ENCODE measurements around the gene ABHD11.

Gene ABHD11

GRCh38 chr7:73740771-73741170 is 2.2 kb upstream of the ABHD11 start:
- Histone ChIP-seq H3K9ac (ENCODE audit: low read length) (no peak overlapping the region), H3K4me1 (ENCODE audit: control insufficient read depth, insufficient read depth, low read length) (peaks cover 56% of the 10 kb centered on the region), H3K27me3 (ENCODE audit: control insufficient read depth, insufficient read depth, low read length) (no peaks in the 10 kb centered on the region), H3K4me3 (ENCODE audit: low read length) (no peak overlapping the region), H3K36me3 (ENCODE audit: control insufficient read depth, insufficient read depth, low read length) (peaks cover 5% of the 10 kb centered on the region), H3K9me3 (ENCODE audit: control insufficient read depth, low read length) (no peaks in the 10 kb centered on the region)

DNA sequence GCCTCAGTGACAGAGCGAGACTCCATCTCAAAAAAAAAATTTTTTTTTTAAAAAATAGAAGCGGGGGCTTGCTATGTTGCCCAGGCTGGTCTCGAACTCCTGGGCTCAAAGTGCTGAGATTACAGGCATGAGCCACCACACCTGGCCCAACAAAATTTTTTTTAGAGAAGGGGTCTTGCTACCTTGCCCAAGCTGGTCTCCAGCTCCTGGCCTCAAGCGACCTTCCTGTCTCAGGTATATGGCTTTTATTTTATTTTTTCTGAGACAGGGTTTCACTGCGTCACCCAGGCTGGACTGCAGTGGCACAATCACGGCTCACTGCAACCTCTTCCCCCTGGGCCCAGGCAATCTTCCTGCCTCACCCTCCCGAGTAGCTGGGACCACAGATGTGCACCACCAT is 1.6 kb upstream of the ABHD11 start:
- Histone ChIP-seq H3K36me3 (ENCODE audit: control insufficient read depth, insufficient read depth, low read length) (peaks cover 7% of the 10 kb centered on the region), H3K27me3 (ENCODE audit: control insufficient read depth, insufficient read depth, low read length) (no peaks in the 10 kb centered on the region), H3K9ac (ENCODE audit: low read length) (no peak overlapping the region), H3K4me1 (ENCODE audit: control insufficient read depth, insufficient read depth, low read length) (peaks cover 62% of the 10 kb centered on the region), H3K4me3 (ENCODE audit: low read length) (no peak overlapping the region), H3K9me3 (ENCODE audit: control insufficient read depth, low read length) (no peaks in the 10 kb centered on the region)

- Histone ChIP-seq H3K4me3 (ENCODE audit: low read length) (peak overlapping the region; percentile 71), H3K9ac (ENCODE audit: low read length) (peak overlapping the region; percentile 99), H3K36me3 (ENCODE audit: control insufficient read depth, insufficient read depth, low read length) (peaks cover 7% of the 10 kb centered on the region), H3K9me3 (ENCODE audit: control insufficient read depth, low read length) (no peaks in the 10 kb centered on the region), H3K4me1 (ENCODE audit: control insufficient read depth, insufficient read depth, low read length) (peaks cover 69% of the 10 kb centered on the region), H3K27me3 (ENCODE audit: control insufficient read depth, insufficient read depth, low read length) (no peaks in the 10 kb centered on the region)
Observed at GRCh38 chr7:73739387-73739767, 775 bp upstream of the ABHD11 start.

DNA sequence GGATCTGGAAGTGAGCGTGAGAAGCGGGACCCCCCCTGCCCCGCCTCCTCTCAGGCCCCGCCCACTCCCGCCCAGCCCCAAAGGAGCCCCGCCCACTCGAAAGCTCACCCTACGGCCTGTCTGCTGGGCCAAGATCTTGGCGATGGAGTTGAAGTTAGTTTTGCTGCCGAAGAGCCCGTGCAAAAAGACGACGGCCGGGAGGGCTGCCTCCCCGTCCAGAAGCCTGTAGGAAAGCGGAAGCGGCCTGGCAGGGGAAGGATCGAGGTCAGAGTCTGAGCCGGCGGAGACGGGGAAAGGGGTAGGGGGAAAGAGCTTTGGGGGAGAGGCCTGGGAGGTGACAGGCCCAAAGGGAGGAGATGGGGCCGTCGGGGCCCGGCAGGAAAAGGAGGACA is 386 bp downstream of the ABHD11 start:
- H3K9ac ChIP-seq (ENCODE audit: low read length): peak overlapping the region; percentile 82
- H3K4me1 ChIP-seq (ENCODE audit: control insufficient read depth, insufficient read depth, low read length): peaks cover 60% of the 10 kb centered on the region
- H3K4me3 ChIP-seq (ENCODE audit: low read length): peak overlapping the region; percentile 63
- H3K36me3 ChIP-seq (ENCODE audit: control insufficient read depth, insufficient read depth, low read length): peaks cover 7% of the 10 kb centered on the region
- no peaks in the 10 kb centered on the region for H3K9me3 ChIP-seq (ENCODE audit: control insufficient read depth, low read length)
- H3K27me3 ChIP-seq (ENCODE audit: control insufficient read depth, insufficient read depth, low read length): no peaks in the 10 kb centered on the region

DNA sequence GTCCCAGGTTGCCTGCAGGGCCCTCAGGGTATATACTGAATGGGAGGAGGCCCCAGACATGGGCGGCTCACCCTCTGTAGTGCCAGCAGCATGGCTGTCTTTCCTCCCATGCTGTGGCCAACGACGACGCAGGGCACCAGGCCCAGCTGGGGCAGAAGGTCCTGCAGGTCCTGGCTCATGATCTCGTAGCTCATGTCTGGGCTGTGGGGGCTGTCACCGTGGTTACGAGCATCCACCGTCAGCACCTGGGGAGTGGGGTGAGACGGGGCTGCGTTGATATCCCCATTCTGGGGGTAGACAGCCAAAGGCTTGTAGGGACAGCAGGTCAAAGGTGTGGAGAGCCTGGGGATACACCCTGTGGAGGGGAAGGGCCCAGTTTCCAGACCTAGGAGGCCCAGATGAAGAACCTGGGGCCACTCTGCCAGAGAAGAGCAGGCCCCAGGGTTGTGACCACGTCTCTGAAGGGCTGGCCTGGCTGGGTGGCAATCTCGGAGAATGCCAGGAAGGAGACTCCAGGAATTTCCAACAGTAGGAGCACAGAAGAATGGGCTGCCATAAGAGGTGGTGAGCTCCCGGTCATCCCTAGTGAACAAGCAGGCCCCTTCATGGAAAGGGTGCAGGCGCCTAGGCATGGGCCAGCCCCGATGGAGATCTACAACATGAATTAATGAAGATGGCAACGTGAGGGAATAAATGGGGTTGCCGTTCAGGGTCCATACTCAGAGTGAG is 947 bp downstream of the ABHD11 start:
- H3K4me1 ChIP-seq (ENCODE audit: control insufficient read depth, insufficient read depth, low read length): peaks cover 54% of the 10 kb centered on the region
- H3K36me3 ChIP-seq (ENCODE audit: control insufficient read depth, insufficient read depth, low read length): peaks cover 7% of the 10 kb centered on the region
- peak overlapping the region; percentile 63 for H3K4me3 ChIP-seq (ENCODE audit: low read length)
- H3K27me3 ChIP-seq (ENCODE audit: control insufficient read depth, insufficient read depth, low read length): no peaks in the 10 kb centered on the region
- no peaks in the 10 kb centered on the region for H3K9me3 ChIP-seq (ENCODE audit: control insufficient read depth, low read length)
- H3K9ac ChIP-seq (ENCODE audit: low read length): peak overlapping the region; percentile 82

DNA sequence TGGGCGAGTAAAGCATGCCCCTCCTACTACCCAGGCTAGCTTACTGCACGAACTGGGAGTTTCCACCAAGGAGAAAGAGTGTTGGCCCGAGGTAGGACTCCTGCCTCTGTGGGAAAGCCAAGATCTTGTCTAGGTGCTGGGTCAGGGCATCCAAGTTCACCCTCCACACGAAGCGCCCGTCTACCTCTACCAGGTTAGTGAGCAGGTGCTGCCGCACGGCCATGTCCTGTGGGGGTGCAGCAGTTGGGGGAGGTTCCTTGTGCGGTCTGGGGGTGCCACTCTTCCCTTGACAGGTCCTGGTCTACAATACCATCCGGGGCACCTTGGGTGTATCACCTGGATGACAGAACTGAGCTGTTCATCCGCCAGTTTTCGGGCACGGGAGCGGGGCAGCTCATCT is 1.7 kb downstream of the ABHD11 start:
- H3K27me3 ChIP-seq (ENCODE audit: control insufficient read depth, insufficient read depth, low read length): no peaks in the 10 kb centered on the region
- peaks cover 47% of the 10 kb centered on the region for H3K4me1 ChIP-seq (ENCODE audit: control insufficient read depth, insufficient read depth, low read length)
- H3K4me3 ChIP-seq (ENCODE audit: low read length): no peak overlapping the region
- H3K9ac ChIP-seq (ENCODE audit: low read length): no peak overlapping the region
- H3K36me3 ChIP-seq (ENCODE audit: control insufficient read depth, insufficient read depth, low read length): peaks cover 7% of the 10 kb centered on the region
- H3K9me3 ChIP-seq (ENCODE audit: control insufficient read depth, low read length): no peaks in the 10 kb centered on the region

DNA sequence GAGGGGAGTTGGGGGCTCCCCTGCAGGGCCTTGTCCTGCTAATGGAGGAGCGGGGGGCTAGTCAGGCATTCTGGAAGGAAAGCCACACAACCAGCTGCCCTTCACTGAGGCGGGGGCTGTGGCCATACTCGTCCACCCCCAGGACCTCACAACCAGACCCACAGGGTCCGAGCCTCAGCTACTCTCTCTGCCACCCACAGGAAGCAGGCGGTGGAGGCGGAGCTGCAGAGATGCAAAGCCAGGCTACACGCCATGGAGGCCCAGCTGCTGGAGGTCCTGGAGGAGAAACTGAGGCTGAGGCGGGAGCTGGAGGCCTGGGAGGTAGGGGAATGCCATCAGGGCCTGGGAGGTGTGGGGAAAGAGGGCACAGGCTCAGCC is 3.1 kb downstream of the ABHD11 start:
- Histone ChIP-seq H3K9me3 (ENCODE audit: control insufficient read depth, low read length) (no peaks in the 10 kb centered on the region), H3K36me3 (ENCODE audit: control insufficient read depth, insufficient read depth, low read length) (peaks cover 7% of the 10 kb centered on the region), H3K9ac (ENCODE audit: low read length) (peak overlapping the region; percentile 64), H3K4me1 (ENCODE audit: control insufficient read depth, insufficient read depth, low read length) (peaks cover 36% of the 10 kb centered on the region), H3K27me3 (ENCODE audit: control insufficient read depth, insufficient read depth, low read length) (no peaks in the 10 kb centered on the region), H3K4me3 (ENCODE audit: low read length) (no peak overlapping the region)

- H3K36me3 ChIP-seq (ENCODE audit: control insufficient read depth, insufficient read depth, low read length): peaks cover 7% of the 10 kb centered on the region
- peak overlapping the region; percentile 64 for H3K9ac ChIP-seq (ENCODE audit: low read length)
- H3K4me3 ChIP-seq (ENCODE audit: low read length): no peak overlapping the region
- peaks cover 34% of the 10 kb centered on the region for H3K4me1 ChIP-seq (ENCODE audit: control insufficient read depth, insufficient read depth, low read length)
- H3K9me3 ChIP-seq (ENCODE audit: control insufficient read depth, low read length): no peaks in the 10 kb centered on the region
- no peaks in the 10 kb centered on the region for H3K27me3 ChIP-seq (ENCODE audit: control insufficient read depth, insufficient read depth, low read length)
Observed at GRCh38 chr7:73734619-73735527, 3.7 kb downstream of the ABHD11 start.

DNA sequence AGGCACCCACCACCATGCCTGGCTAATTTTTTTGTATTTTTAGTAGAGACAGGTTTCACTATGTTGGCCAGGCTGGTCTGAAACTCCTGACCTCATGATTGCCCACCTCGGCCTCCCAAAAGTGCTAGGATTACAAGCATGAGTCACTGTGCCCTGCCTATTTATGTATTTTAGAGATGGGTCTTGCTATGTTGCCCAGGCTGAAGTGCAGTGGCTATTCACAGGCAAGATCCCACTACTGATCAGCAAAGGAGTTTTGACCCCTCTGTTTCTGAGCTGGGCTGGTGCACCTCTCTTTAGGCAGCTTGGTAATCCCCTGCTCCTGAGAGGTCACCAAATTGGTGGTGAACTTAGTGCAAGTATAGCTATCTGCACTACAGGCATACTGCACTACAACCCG is 6.2 kb downstream of the ABHD11 start:
- Histone ChIP-seq H3K9ac (ENCODE audit: low read length) (no peak overlapping the region), H3K4me3 (ENCODE audit: low read length) (no peak overlapping the region), H3K36me3 (ENCODE audit: control insufficient read depth, insufficient read depth, low read length) (peaks cover 7% of the 10 kb centered on the region), H3K27me3 (ENCODE audit: control insufficient read depth, insufficient read depth, low read length) (no peaks in the 10 kb centered on the region), H3K9me3 (ENCODE audit: control insufficient read depth, low read length) (no peaks in the 10 kb centered on the region), H3K4me1 (ENCODE audit: control insufficient read depth, insufficient read depth, low read length) (peaks cover 23% of the 10 kb centered on the region)

DNA sequence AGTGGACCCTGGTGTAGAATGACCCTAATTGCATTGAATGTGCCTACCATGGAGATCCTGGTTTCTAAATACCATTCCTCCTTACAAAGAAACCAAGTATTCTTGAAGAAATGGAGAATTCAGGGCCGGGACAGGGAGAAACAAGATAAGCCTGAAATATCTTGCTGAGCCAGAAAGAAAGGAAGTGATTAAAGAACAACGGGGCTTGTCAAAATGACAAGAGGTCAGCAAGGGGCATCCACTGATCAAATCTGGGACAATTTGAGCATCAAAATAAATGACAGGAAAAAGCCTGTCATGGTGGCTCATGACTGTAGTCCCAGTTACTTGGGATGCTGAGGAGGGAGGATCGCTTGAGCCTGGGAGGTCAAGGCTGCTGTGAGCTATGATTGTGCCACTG is 8.1 kb downstream of the ABHD11 start:
- peaks cover 5% of the 10 kb centered on the region for H3K27me3 ChIP-seq (ENCODE audit: control insufficient read depth, insufficient read depth, low read length)
- H3K4me3 ChIP-seq (ENCODE audit: low read length): no peak overlapping the region
- no peaks in the 10 kb centered on the region for H3K9me3 ChIP-seq (ENCODE audit: control insufficient read depth, low read length)

DNA sequence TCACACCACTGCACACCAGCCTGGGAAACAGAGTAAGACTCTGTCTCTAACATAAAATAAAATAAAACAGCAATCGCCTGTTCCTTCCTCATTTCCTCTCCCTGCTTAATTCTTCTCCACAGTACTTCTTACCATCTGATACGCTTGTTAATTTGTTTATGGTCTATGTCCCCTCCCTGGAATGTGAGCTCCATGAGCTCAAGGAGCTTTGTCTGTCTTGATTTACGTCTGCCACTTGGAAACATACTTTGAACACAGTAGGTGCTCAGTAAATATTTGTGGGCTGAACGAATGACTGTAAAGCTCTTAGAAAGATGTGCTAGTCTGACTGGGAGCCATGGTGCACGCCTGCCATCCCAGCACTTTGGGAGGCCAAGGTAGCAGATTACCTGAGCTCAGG is 10.1 kb downstream of the ABHD11 start:
- Histone ChIP-seq H3K36me3 (ENCODE audit: control insufficient read depth, insufficient read depth, low read length) (no peaks in the 10 kb centered on the region), H3K27me3 (ENCODE audit: control insufficient read depth, insufficient read depth, low read length) (peaks cover 5% of the 10 kb centered on the region), H3K4me1 (ENCODE audit: control insufficient read depth, insufficient read depth, low read length) (no peaks in the 10 kb centered on the region), H3K9ac (ENCODE audit: low read length) (no peak overlapping the region), H3K9me3 (ENCODE audit: control insufficient read depth, low read length) (no peaks in the 10 kb centered on the region), H3K4me3 (ENCODE audit: low read length) (no peak overlapping the region)

More for the DNA sequence above, 8.1 kb downstream of the ABHD11 start:
- Histone ChIP-seq H3K4me1 (ENCODE audit: control insufficient read depth, insufficient read depth, low read length) (peaks cover 10% of the 10 kb centered on the region), H3K9ac (ENCODE audit: low read length) (no peak overlapping the region), H3K36me3 (ENCODE audit: control insufficient read depth, insufficient read depth, low read length) (no peaks in the 10 kb centered on the region)

GRCh38 chr7:73727952-73728351 is 10.7 kb downstream of the ABHD11 start:
- H3K36me3 ChIP-seq (ENCODE audit: control insufficient read depth, insufficient read depth, low read length): no peaks in the 10 kb centered on the region

More at GRCh38 chr7:73727952-73728351, 10.7 kb downstream of the ABHD11 start:
- Histone ChIP-seq H3K9me3 (ENCODE audit: control insufficient read depth, low read length) (no peaks in the 10 kb centered on the region), H3K9ac (ENCODE audit: low read length) (no peak overlapping the region), H3K4me3 (ENCODE audit: low read length) (no peak overlapping the region), H3K27me3 (ENCODE audit: control insufficient read depth, insufficient read depth, low read length) (peaks cover 5% of the 10 kb centered on the region), H3K4me1 (ENCODE audit: control insufficient read depth, insufficient read depth, low read length) (no peaks in the 10 kb centered on the region)
